Large intestine (tissue), 3 donors: ENCODE results near the gene PEPD. TPM values are rescaled to one million over a fixed set of nuclear protein-coding genes. Genes with fewer than 3 reads are reported as not detected.

Experiments
- DNase-seq, 2 donors: peaks; one replicate each; pipeline versions ENCODE4 v3.0.0 to v3.0.0-alpha.2; 2013
- H3K27ac ChIP-seq: one replicate; pipeline ENCODE4 v1.5.1; 2013; ENCODE audit warnings: low read length
- H3K27me3 ChIP-seq: 2 replicates; pipeline ENCODE4 v1.6.1; 2013; ENCODE audit warnings: low read length; ENCODE audit not compliant: control insufficient read depth, insufficient read depth
- H3K36me3 ChIP-seq: 2 replicates; pipeline ENCODE4 v1.6.1; 2013; ENCODE audit warnings: low read length; ENCODE audit not compliant: control insufficient read depth, insufficient read depth
- H3K4me1 ChIP-seq: one replicate; pipeline ENCODE4 v1.6.1; 2013; ENCODE audit warnings: low read length; ENCODE audit not compliant: control insufficient read depth, insufficient read depth
- H3K4me3 ChIP-seq: one replicate; pipeline ENCODE4 v1.5.1; 2013; ENCODE audit warnings: low read length
- H3K9me3 ChIP-seq: one replicate; pipeline ENCODE4 v1.6.1; 2013; ENCODE audit warnings: mild to moderate bottlenecking, low read depth, low read length, moderate library complexity; ENCODE audit not compliant: control insufficient read depth
- WGBS: methylation state at CpG from one replicate; pipeline ENCODE4 v1.1.5; 2013; ENCODE audit warnings: low lambda C conversion rate; ENCODE audit not compliant: insufficient coverage; 5-methylcytosine and 5-hydroxymethylcytosine counted together
- polyA plus RNA-seq: library from polyadenylated mRNA; unstranded; fragments of 120-200 nt; gene quantifications from one replicate; pipeline ENCODE4 v1.2.1, GENCODE V29; 2013

PEPD gene
- polyA plus RNA-seq, 1 donor: 216 TPM

DNA sequence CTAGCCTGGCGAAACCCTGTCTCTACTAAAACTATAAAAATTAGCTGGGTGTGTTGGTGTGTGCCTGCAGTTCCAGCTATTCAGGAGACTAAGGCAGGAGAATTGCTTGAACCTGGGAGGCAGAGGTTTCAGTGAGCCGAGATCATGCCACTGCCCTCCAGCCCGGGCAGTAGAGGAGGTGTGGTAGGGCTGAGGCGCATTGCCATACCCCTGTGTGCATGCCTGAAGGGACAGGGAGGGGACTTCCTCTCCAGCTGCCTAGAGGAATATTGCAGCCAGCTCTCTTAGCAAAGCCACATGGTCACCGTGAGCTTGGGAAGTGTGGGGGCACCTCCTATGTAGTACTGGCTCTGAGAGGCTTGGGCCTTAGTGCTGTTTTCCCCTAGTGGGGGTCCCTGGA lies 29.2 kb upstream of the PEPD start:
- WGBS: no CpG with 5 or more reads among the region's 5 CpGs

GRCh38 chr19:33547676-33548075 lies 26.1 kb upstream of the PEPD start:
- WGBS: no CpG with 5 or more reads among the region's 3 CpGs
- peaks cover 4% of the 10 kb centered on the region for H3K4me1 ChIP-seq
- no peak overlapping the region for H3K4me3 ChIP-seq
- peaks cover 7% of the 10 kb centered on the region for H3K27me3 ChIP-seq
- no peaks in the 10 kb centered on the region for H3K36me3 ChIP-seq
- peaks cover 3% of the 10 kb centered on the region for H3K9me3 ChIP-seq
- H3K27ac ChIP-seq: no peak overlapping the region
- DNase-seq: no peak

More for the DNA sequence above, 29.2 kb upstream of the PEPD start:
- Histone ChIP-seq H3K9me3 (no peaks in the 10 kb centered on the region), H3K4me1 (no peaks in the 10 kb centered on the region), H3K27ac (no peak overlapping the region), H3K36me3 (no peaks in the 10 kb centered on the region), H3K4me3 (no peak overlapping the region), H3K27me3 (no peaks in the 10 kb centered on the region)
- no peak for DNase-seq

DNA sequence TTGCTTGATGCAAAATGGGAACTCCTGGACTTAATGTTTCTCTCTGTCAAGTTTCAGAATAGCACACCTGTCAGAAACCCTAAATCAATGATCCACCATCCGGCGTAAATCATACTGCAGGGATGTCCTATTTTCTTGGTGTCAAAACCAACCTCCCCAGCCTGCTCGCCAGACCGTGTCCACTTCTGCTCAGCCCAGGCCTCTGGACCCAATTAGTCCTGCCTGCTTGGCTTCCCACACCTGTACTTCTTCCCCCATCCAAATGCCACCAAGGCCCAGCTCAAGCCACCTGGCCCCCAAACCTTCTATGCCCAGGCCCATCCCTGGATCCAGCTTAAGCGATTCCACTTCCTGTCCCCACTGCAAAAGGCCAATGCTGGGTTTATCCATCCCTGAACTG lies 25.1 kb upstream of the PEPD start:
- Histone ChIP-seq H3K36me3 (no peaks in the 10 kb centered on the region), H3K4me1 (peaks cover 4% of the 10 kb centered on the region), H3K4me3 (no peak overlapping the region), H3K27ac (no peak overlapping the region), H3K9me3 (peaks cover 3% of the 10 kb centered on the region), H3K27me3 (peaks cover 8% of the 10 kb centered on the region)
- no peak for DNase-seq
- no CpG with 5 or more reads among the region's 5 CpGs for WGBS

- H3K4me1 ChIP-seq: peaks cover 4% of the 10 kb centered on the region
- peak; percentile 26 to 71 for DNase-seq
- no CpG with 5 or more reads among the region's 9 CpGs for WGBS
Observed at GRCh38 chr19:33545217-33545981, 23.8 kb upstream of the PEPD start.

GRCh38 chr19:33535226-33535625 lies 13.6 kb upstream of the PEPD start:
- Histone ChIP-seq H3K9me3 (no peaks in the 10 kb centered on the region), H3K4me1 (no peaks in the 10 kb centered on the region), H3K27me3 (peaks cover 2% of the 10 kb centered on the region), H3K27ac (no peak overlapping the region), H3K36me3 (no peaks in the 10 kb centered on the region), H3K4me3 (no peak overlapping the region)
- 73% methylated on average over 3 of the region's 8 CpGs for WGBS
- no peak for DNase-seq

More at GRCh38 chr19:33545217-33545981, 23.8 kb upstream of the PEPD start:
- no peaks in the 10 kb centered on the region for H3K36me3 ChIP-seq
- peaks cover 9% of the 10 kb centered on the region for H3K27me3 ChIP-seq
- no peak overlapping the region for H3K27ac ChIP-seq
- H3K9me3 ChIP-seq: peaks cover 3% of the 10 kb centered on the region
- no peak overlapping the region for H3K4me3 ChIP-seq

DNA sequence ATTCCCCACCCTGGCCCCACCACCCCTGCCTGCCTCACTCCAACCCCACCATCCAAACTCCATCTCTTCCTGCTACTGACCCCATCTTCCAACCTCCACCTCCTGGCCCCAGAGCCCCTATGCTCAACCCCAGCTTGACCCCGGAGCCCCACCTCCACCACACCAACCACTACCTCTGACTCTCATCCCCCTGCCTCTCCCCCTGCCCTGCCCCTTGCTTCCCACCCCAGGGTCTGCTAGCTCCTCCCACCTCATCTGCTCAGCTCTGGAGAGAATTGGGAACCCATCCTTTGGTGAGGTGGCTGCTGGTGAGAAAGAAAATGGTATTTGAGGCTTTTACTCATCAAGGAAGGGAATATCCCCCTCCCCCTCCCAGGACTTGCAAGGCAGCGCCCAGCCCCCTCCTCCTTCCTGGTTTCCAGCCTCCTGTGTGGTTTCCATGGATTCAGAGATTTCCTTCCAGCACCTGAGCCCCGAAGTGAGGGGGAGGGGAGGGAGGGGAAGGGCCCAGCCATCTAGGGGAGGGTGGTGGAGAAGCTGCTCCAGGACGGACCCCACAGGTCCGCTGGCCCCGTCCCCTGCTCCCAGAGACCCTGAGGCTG lies 11.4 kb upstream of the PEPD start:
- peaks cover 6% of the 10 kb centered on the region for H3K27me3 ChIP-seq

DNA sequence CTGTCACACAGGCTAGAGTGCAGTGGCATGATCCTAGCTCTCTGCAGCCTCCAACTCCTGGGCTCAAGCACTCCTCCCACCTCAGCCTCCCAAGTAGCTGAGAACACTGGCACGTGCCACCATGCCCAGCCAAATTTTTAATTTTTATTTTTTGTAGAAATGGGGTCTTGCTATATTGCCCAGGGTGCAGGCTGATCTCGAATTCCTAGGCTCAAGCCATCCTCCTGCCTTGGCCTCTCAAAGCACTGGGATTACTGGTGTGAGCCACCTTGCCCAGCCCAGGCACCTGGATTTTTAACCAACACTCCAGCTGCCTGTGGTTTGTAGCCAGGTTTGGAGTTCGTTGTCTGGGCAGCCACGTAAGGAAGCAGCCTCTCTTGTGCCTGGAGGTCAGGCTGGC lies 9.3 kb upstream of the PEPD start:
- H3K36me3 ChIP-seq: no peaks in the 10 kb centered on the region
- H3K9me3 ChIP-seq: no peaks in the 10 kb centered on the region
- no peak for DNase-seq
- H3K27me3 ChIP-seq: peaks cover 6% of the 10 kb centered on the region
- no CpG with 5 or more reads among the region's 4 CpGs for WGBS
- H3K27ac ChIP-seq: no peak overlapping the region
- H3K4me3 ChIP-seq: no peak overlapping the region
- no peaks in the 10 kb centered on the region for H3K4me1 ChIP-seq

More for the DNA sequence above, 11.4 kb upstream of the PEPD start:
- Histone ChIP-seq H3K4me3 (no peak overlapping the region), H3K36me3 (no peaks in the 10 kb centered on the region), H3K9me3 (no peaks in the 10 kb centered on the region), H3K27ac (no peak overlapping the region), H3K4me1 (no peaks in the 10 kb centered on the region)
- no peak for DNase-seq
- WGBS: no CpG with 5 or more reads among the region's 6 CpGs

- Histone ChIP-seq H3K27me3 (peaks cover 6% of the 10 kb centered on the region), H3K4me3 (no peak overlapping the region), H3K36me3 (no peaks in the 10 kb centered on the region), H3K9me3 (no peaks in the 10 kb centered on the region), H3K4me1 (no peaks in the 10 kb centered on the region), H3K27ac (no peak overlapping the region)
- WGBS: no CpG with 5 or more reads among the region's 3 CpGs
- DNase-seq: no peak
Observed at GRCh38 chr19:33530296-33530695, 8.7 kb upstream of the PEPD start.

DNA sequence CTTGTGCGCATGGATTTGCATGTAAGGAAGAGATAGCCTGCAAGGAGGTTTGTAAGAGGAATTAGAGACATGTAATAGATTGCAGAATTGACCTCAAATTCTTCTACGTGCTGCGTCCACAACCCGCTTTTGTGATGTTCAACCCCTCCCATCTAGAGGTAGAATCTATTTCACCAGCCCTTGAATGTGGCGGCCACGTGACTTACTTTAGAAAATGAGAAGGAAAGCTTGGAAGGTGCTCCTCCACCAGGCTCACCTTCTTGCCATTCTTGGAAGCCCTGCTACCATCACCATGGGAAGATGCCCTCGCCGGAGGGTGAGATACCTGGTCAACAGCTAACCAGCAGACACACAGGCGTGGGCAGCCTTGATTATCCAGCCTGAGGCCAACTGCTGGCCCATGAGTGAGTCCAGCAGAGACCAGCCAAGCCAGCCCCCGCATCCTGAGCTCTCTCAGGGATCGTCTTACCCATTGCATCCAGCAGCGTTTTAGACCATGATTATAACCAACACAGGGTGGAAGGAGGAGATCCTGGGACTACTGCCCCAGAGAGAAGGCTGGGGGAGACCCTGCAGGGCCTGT lies 7.6 kb upstream of the PEPD start:
- peaks cover 6% of the 10 kb centered on the region for H3K27me3 ChIP-seq
- no peak overlapping the region for H3K27ac ChIP-seq
- H3K4me1 ChIP-seq: no peaks in the 10 kb centered on the region
- no peak for DNase-seq
- H3K9me3 ChIP-seq: no peaks in the 10 kb centered on the region
- no CpG with 5 or more reads among the region's 12 CpGs for WGBS
- H3K4me3 ChIP-seq: no peak overlapping the region
- no peaks in the 10 kb centered on the region for H3K36me3 ChIP-seq

- no peak overlapping the region for H3K27ac ChIP-seq
- no CpG with 5 or more reads among the region's 2 CpGs for WGBS
- H3K36me3 ChIP-seq: no peaks in the 10 kb centered on the region
- no peak for DNase-seq
- peaks cover 6% of the 10 kb centered on the region for H3K27me3 ChIP-seq
- H3K4me3 ChIP-seq: no peak overlapping the region
- H3K4me1 ChIP-seq: peaks cover under 1% of the 10 kb centered on the region
- no peaks in the 10 kb centered on the region for H3K9me3 ChIP-seq
Observed at GRCh38 chr19:33528404-33528803, 6.8 kb upstream of the PEPD start.
